Ovary (tissue), 3 donors: ENCODE results near the gene GOLGA6B.
"Not testable (repeated sequence)": the region's sequence is repeated elsewhere in the genome, so short reads cannot be mapped to it uniquely, and the experiment has no call there.

Experiments
- EP300 ChIP-seq: sonication (generic); formaldehyde crosslinking; IDR thresholded peaks from one replicate; pipeline ENCODE4 v1.6.1; 2017; ENCODE audit warnings: antibody characterized with exemption
- POLR2A ChIP-seq: fragments of 450-650 bp; IDR thresholded peaks from one replicate; pipeline ENCODE4 v1.6.1; 2017; ENCODE audit warnings: antibody characterized with exemption, mild to moderate bottlenecking, moderate library complexity
- TF ChIP-seq, protein P1 (sequence below), 3 donors: fragments of 450-650 bp in 2 of 3; fragments of 200-600 bp in 1 of 3; IDR thresholded peaks; one replicate each; pipeline versions ENCODE4 v1.5.1 to v1.8.0; 2016 to 2022; ENCODE audit warnings: antibody characterized with exemption in 3 of 3, mild to moderate bottlenecking in 1 of 3
- donor health status: DM: no; HTN: no; CAD: no.

DNA sequence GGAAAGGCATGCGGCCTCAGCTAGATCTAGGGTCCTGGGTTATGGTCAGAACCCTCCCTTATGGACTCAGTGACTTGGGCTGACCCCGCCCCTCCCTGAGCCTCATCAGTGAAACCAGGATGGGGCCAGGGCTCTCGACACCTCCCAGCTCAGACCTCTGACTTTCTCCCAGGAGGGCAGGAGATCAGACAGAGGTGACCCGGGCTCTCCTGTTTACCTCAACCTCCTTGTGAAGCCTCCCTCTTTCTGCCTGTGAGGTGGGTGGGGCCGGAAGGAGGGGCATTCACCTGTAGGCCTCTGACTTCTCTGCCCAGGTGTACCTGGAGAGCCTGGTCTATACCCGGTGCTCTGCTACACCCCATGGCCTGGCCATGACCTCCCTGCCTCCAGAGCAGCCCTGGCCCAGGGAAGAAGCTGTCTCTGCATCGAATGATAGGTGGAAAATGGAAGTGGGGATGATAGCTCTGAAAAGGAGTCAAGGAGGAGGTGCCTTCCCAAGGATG is 25.4 kb upstream of the GOLGA6B start:
- TF ChIP-seq, protein P1, sequence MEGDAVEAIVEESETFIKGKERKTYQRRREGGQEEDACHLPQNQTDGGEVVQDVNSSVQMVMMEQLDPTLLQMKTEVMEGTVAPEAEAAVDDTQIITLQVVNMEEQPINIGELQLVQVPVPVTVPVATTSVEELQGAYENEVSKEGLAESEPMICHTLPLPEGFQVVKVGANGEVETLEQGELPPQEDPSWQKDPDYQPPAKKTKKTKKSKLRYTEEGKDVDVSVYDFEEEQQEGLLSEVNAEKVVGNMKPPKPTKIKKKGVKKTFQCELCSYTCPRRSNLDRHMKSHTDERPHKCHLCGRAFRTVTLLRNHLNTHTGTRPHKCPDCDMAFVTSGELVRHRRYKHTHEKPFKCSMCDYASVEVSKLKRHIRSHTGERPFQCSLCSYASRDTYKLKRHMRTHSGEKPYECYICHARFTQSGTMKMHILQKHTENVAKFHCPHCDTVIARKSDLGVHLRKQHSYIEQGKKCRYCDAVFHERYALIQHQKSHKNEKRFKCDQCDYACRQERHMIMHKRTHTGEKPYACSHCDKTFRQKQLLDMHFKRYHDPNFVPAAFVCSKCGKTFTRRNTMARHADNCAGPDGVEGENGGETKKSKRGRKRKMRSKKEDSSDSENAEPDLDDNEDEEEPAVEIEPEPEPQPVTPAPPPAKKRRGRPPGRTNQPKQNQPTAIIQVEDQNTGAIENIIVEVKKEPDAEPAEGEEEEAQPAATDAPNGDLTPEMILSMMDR (IDR thresholded peaks at IDR 0.05) = not testable (repeated sequence)
- not testable (repeated sequence) for TF ChIP-seq EP300, POLR2A
